LNCAP (cell line): Measurements from ENCODE around the gene OR52H1.

Experiments used
- TF ChIP-seq, protein P1 (sequence below): fragments of 450-650 bp; IDR thresholded peaks from 2 replicates; pipeline ENCODE4 v1.5.1; 2017; ENCODE audit warnings: mild to moderate bottlenecking

OR52H1 gene

DNA sequence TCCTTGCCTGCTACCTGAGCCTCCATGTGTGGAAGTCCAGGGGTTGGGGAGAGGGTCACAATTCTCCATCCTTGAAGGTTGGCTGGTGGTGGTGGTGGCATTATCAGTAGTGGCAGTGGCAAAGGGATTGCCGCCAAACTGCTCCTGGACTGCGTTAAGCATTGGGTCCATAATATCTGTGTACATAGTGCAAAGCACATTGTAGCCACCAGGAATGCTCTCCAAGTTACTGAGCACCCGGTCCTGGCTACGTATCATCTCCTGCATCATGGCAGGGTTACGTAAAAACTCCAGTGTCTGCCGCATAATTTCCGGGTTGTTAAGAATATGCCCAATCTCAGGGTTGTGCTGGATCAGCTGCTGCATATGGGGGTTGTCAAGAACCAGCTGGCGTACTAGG lies 39.7 kb downstream of the OR52H1 start:
- TF ChIP-seq, protein P1, sequence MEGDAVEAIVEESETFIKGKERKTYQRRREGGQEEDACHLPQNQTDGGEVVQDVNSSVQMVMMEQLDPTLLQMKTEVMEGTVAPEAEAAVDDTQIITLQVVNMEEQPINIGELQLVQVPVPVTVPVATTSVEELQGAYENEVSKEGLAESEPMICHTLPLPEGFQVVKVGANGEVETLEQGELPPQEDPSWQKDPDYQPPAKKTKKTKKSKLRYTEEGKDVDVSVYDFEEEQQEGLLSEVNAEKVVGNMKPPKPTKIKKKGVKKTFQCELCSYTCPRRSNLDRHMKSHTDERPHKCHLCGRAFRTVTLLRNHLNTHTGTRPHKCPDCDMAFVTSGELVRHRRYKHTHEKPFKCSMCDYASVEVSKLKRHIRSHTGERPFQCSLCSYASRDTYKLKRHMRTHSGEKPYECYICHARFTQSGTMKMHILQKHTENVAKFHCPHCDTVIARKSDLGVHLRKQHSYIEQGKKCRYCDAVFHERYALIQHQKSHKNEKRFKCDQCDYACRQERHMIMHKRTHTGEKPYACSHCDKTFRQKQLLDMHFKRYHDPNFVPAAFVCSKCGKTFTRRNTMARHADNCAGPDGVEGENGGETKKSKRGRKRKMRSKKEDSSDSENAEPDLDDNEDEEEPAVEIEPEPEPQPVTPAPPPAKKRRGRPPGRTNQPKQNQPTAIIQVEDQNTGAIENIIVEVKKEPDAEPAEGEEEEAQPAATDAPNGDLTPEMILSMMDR, result peak; percentile 21; the same call in 1 of the 2 replicates

- TF ChIP-seq, protein P1, result no peak
Observed at GRCh38 chr11:5507933-5508305, 40.4 kb downstream of the OR52H1 start.

DNA sequence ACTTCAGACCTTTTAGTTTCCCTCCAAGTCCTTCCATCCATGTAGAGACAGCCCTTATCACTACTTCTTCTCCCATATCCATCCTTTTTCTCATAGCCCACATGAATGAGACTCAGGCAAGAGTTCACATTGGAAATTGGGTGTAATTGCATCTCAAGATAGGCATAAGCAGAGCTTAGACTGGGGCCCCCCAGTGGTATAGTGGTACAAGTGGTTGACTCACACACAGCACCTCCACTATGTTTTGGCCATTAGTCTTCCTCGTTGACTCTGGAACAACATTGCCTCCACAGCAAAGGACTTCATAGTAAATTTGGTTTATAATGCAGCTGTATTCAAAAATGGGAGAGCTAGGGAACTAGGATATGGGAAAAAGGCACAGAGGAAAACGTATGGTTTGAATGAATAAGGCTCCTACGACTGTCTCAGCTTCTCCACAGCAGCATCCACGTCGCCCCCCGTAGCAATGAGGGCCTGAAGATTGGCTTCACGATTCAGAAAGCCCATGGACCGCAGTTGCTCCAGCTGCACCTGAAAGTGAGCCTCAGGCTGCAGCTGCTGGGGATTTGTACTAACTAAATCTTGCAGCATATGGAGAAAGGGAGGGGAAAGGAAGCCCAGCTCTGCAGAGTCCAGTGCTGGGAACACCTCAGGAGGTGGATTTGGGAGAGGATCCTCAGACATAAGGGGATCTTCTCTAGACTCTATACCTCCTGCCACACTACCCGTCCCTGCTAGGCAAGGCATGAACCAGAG lies 41.0 kb downstream of the OR52H1 start:
- TF ChIP-seq, protein P1, result no peak

DNA sequence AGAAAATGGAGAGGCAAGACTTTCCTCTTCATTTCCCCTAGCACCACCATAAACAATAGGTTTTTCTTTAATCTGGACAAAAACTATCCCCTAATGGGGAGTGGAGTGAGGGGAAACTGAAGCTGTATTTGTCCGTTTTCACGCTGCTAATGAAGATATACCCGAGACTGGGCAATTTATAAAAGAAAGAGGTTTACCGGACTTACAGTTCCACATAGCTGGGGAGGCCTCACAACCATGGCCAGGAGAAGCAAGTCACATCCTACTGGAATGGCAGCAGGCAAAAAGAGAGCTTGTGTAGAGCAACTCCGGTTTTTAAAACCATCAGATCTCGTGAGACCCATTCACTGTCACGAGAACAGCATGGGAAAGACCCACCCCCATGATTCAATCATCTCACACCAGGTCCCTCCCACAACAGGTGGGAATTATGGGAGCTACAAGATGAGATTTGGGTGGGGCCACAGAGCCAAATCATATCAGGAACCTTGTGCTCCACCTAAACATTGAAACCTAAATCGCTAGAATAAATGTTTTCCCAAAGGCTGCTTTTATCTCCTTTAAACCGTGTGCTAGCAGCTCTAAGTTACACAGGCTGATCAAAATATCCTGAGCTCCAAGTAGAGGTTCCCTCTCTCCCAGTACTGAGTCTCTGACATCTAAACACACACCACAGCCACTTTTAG lies 42.8 kb downstream of the OR52H1 start:
- TF ChIP-seq, protein P1, result no peak

- TF ChIP-seq, protein P1, result no peak
Observed at GRCh38 chr11:5504403-5504921, 43.9 kb downstream of the OR52H1 start.

- TF ChIP-seq, protein P1, result no peak
Observed at GRCh38 chr11:5500393-5500801, 47.9 kb downstream of the OR52H1 start.

GRCh38 chr11:5499671-5500070 lies 48.7 kb downstream of the OR52H1 start:
- TF ChIP-seq, protein P1, result no peak
